ENCODE results near the gene SLC19A2.

- TF ChIP-seq REST (IDR thresholded peaks at IDR 0.05) (no peak), RNF2 (IDR thresholded peaks at IDR 0.05; ENCODE audit: borderline replicate concordance, low read depth) (no peak), ESRRA (IDR thresholded peaks at IDR 0.05; ENCODE audit: borderline replicate concordance, low read length) (no peak), HMGXB4 (CRISPR knock-in tag; IDR thresholded peaks at IDR 0.05; ENCODE audit: borderline replicate concordance) (no peak), POLR2A (IDR thresholded peaks at IDR 0.05; ENCODE audit: low read length) (no peak), JUN (IDR thresholded peaks at IDR 0.05) (no peak), MAX (IDR thresholded peaks at IDR 0.05) (no peak), EP300 (IDR thresholded peaks at IDR 0.05) (no peak), PBX3 (IDR thresholded peaks at IDR 0.05) (no peak), MAFK (IDR thresholded peaks at IDR 0.05; ENCODE audit: partially characterized antibody) (no peak), HOXB13 (CRISPR knock-in tag; IDR thresholded peaks at IDR 0.05; ENCODE audit: low read depth) (no peak), ZFP36 (IDR thresholded peaks at IDR 0.05; ENCODE audit: borderline replicate concordance, partially characterized antibody) (no peak), POLR2AphosphoS2 (conservative IDR thresholded peaks at IDR 0.05; ENCODE audit: low read length) (no peak)
- TF ChIP-seq, protein P1, sequence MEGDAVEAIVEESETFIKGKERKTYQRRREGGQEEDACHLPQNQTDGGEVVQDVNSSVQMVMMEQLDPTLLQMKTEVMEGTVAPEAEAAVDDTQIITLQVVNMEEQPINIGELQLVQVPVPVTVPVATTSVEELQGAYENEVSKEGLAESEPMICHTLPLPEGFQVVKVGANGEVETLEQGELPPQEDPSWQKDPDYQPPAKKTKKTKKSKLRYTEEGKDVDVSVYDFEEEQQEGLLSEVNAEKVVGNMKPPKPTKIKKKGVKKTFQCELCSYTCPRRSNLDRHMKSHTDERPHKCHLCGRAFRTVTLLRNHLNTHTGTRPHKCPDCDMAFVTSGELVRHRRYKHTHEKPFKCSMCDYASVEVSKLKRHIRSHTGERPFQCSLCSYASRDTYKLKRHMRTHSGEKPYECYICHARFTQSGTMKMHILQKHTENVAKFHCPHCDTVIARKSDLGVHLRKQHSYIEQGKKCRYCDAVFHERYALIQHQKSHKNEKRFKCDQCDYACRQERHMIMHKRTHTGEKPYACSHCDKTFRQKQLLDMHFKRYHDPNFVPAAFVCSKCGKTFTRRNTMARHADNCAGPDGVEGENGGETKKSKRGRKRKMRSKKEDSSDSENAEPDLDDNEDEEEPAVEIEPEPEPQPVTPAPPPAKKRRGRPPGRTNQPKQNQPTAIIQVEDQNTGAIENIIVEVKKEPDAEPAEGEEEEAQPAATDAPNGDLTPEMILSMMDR (IDR thresholded peaks at IDR 0.05), result no peak
Observed at GRCh38 chr1:169495046-169495775, 9.5 kb upstream of the SLC19A2 start.

All from A549 (cell line).